HG02943 (cell line): Measurements from ENCODE around the gene CCDC51.

Experiments used
- ATAC-seq: cut with Tn5 transposase; IDR thresholded peaks from one replicate; pipeline ENCODE4 v1.9.1; 2021; ENCODE audit warnings: mild to moderate bottlenecking, low read depth, moderate library complexity; ENCODE audit not compliant: unreplicated experiment

CCDC51 gene

DNA sequence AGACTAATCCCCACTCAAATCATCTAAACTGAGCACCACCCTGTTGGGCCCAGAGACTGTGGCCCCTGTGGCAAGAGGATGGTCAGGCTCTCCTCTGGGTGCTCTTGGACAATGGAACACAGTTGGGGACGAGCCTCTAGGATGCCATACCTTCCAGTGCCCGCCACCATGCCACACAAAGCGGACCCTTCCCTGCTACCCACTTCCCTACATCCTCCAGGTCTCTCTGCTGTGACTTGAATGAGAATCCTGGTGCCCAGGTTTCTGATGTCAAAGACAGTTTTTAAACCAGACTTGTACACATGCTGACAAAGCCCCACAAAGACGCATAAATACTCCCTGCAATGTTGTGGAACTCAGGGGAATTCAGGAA, 4.7 kb downstream of the CCDC51 start:
- ATAC-seq = no peak

DNA sequence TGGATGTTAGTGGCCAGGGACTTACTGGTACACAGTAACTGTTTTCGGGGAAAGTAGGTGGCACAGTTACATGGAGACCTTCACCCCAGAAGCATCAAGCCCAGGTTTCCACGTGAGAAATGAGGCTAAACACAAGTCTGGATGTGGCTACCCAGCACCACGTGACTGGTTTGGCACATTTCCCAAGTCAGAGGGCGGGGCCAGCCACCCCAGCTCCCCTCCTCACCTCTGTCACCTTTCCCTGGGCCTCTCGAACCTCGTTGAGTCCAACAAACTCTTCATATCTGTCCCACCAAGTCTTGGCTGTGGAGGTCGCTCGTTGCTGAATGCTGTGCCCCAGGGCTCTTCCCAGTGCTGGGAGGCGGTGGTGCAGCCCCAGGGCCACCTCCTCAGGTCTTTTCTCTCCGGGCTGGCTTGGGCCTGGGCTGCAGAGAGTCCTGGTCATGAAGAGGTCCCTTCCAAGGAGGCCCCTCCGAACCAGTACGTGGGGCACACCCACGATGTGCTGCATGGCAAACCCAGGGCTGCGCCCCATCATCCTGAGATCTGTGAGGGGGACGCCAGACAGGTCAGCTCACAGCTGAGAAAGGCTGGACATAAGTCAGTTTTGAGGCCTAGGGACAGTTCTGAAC, 5.2 kb downstream of the CCDC51 start:
- no peak for ATAC-seq

DNA sequence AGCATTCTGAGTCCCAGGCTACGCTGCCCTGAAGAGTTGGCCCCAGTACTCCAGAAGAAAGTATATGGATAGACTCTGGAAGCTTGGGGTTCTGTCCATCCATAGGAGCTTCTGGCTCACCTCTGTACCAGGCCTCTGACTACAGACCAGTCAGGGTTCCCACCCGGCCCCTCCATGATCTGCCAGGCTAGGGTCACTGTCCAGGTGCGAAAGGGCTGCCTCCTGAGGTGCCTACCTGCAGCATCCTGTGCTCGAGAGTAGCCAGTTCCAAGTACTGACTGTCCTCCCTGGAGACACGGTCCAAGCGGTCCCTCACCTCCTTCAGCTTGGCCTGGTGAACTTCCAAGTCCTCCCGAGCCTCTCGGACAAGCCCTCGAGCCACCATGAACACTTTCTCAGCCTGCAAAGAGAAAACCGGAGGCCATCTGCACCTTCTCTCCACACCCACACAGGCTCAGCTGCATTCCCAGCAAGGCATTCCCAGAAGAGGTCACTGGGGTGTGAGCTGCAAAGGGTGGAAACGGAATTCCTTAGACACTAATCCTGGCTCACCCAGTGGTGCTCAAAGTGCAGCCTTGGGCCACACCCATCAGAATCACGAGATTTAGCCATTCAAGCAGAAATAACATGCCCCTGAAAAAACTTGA, 6.3 kb downstream of the CCDC51 start:
- no peak for ATAC-seq

DNA sequence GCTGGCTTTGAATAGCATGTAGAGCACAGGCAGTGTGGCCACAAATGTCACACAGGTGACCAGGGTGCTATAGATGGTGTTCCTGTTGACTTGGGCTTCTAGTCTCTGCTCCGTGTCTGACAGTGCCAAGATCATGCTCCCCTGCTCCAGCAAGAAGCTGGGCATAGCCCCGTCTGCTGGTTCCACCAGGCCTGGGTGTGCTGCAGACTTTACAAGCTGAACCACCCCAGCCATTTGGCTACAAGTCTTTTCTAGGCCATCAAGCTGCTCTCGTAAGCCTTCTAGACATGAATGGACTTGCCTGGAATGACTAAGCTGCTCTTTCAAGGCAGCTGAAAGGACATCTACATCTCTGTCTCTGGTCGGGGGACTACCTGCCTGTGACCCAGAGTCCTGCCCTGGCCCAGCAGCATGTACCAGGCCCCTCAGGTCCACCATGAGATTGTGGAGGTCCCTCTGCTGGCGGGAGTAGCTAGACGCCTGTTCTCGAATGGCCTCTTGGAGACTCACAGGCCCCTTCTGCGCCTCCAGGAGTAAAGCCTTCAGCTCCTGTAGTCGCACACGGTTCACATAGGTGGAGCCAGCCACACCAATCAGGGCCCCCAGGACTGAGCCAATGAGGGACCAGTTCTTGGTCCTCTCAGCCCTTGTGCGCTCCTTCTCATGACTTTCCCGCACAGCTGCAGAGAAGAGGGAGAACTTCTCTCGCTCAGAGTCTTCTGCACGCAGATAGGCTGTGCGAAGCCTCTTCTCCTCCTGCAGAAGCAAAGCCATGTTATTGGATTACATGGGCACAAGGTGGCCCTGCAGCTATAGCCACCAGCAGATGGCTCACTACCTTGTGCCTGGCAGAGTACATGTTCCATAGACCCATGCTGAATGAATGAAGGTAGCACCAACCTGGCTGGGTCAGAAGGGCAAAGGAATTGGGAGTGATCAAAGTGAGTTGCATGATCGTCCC, 7.2 kb downstream of the CCDC51 start:
- ATAC-seq = no peak

DNA sequence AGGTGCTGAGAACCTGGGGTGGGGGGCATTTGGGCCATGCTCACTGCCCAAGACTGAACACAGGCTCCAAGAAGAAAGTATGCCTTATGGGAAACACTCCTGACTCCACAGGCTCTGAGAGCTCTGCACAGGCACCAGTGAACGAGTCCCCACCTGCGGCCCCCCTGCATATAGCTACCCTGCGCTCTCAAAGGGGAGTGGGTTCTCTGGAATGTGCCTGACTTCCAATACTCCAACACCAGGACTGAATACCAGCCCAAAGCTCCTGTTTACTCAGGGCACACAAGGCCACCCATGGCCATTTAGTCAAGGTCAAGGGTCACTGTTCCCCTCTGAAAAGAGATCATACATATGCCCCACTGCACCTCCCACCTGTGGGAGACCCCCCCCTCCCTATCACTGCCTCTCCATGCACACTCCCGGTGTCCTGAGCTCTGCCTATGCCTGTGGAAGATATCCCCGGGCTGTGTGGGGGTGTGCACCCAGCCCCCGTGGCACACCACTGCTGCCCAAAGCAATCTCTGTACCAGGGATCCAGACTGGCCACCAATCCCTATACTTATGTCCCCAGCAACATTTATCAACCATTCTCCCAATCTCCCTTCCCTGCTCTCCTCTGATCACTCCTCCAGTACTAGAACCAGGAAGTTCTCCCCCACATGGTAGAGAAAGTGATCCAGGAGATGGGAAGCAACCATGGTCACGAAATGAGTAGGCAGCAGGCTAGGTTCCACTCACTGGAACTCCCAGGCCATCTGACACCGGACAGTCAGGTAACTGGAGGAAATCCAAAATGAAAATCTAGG, 8.5 kb downstream of the CCDC51 start:
- no peak for ATAC-seq

DNA sequence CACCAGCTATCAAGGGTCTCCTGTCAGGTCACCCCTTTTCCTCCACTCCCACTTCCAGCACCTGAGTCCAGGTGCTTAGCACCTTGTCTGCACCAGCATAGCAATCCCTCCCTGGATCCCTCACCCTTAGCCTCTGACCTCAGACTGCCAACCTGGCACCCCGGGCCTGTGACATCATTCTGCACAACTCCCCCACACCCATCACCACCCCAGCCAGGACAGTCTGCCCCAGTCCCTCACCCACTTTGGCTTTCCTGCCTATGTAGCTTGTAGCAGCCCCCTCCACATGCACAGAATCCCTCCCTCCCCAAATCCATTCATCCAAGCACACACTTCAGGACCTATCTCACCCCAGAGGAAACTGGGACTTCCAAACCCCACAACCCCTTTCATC, 9.2 kb downstream of the CCDC51 start:
- no peak for ATAC-seq

DNA sequence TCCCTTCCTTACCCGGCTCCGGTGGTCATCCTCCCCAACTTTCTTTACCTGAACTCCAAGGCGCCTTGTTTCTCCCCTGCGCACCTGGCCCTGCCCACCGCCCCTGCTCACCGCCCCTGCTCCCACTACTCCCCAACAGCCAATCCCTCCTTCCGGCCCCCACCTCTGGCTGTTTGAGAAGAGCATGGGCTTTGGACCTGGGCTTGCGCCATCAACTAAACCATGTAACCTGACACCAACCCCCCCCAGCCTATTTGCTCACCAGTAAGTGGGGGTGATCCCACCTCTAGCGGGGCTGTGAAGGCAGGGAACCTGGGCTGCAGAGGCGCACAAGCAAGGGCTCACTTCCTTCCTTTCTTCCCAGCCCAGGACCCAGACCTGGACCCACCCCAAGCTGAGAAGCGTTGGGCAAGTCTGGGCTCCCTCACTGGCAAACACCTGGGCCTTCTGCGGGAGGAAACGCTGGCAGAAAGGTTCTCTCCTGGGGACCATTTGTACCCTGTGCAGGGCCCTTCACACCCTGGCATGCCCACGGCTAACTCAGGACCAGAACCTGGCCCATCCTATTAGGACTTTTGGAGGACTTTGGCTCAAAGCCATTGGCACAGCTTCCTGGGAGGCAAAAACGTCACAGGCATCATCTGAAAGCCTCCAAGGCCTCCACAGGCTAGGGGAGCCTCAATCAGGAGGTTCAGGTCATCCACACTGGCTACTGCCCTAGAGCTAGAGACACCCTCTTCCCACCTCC, 9.8 kb downstream of the CCDC51 start, which contains the start of gene PLXNB1:
TSS of gene PLXNB1 (minus strand) at position 127 of the 748 bp plus-strand sequence. CDS start 5,475 bp downstream, outside the sequence.
- ATAC-seq = no peak

DNA sequence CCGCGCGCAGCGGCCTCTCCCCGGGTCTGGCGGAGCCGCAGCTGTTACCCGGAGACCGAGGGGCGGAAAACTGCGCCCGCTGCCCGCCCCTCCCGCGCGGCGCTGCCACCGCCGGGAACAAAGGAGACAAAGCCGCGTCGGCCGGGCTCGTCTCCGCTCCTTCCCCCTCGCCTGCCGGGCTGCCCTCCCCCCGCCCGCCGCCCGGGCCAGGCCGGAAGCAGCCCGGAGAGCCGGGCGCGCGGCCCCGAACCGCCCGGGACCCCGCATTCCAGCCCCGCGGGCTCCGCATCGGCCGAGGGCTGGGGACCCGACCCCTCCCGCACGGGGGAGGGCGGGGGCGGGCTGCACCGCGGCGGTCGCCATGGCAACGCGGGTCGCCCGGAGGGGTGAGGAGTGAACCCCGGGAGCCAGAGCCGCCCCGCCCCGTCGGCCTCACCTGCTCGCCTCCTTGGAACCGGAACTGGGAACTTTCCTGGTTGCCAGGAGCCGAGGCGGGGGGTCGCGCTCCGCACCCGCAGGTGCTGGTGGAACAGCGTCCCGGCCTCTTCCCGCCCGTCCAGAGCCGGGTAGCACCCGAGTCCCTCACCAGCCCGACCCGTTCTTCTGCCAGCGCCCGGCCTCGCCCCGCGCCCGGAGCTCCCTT, 10.5 kb downstream of the CCDC51 start:
- no peak for ATAC-seq

DNA sequence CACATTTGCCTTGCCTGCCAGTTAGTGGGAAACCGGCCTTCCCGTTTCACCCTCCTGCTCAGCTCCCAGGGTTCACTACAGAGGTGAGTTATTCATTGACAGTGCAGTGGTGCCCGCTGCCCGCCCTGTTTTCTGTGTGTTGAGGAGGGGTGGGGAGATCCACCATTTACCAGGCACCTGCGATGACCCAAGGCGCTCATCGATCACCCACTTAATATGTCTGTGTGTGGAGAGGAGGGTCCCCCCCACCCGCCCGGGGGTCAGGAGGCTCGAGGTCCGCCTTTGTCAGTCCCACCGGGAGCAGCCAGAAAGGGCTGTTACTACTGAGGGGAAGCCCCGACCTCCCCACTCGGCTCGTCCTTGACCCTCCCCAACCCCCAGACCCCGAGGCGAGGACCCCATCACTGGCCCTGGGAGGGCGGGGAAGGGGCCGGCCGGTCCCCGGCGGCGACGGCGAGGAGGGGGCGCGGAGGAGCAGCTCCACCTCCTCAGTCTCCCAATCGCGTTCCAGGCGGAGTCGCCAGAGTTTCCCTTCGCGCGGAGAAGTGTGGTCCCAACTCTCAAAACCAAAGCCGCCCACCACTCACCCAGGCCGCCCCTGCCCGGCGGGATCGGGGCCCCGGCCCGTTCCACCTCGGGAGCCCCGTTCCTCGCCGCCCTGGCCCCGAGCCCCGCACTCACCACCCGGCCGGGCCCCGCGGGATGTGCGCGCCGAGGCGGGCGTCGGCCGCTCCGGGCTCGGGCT, 11.2 kb downstream of the CCDC51 start:
- ATAC-seq = no peak

DNA sequence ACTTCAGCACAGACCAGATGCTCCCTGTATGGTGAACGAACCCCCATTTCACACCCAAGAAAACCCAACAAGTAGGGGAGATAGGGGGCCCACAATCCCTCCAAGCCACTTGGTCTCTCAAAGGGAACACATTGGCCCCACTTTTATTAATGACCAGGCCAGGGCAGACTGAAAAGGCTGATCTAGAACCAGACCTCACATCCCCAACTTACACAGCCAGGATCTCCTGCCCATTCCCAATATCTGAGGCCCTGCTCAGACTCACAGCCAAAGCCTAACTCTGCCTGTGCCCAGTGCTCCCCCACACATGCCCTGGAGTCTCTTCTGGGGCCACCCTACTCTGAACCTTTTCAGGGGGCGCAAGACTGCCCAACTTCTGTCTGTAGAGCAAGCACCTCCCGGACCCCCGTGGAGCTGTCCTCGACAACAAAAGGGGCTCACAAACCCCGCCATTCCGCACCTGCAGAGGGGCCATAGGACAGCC, 11.8 kb downstream of the CCDC51 start:
- no peak for ATAC-seq

DNA sequence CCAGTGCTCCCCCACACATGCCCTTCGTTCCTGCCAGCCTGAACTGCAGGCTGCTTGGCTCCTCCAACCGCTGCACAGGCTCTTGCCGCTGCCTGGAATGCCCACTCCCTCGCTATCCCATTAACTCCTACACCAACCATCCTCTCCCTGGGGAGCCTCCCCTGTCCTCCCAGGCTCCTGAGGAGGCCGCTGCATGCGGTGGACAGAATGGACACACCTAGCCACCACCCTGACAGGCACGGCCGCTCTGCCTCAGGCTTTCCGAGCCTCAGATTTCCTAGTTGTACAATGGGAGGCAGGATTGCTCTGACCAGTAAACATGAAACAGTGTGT, 12.3 kb downstream of the CCDC51 start:
- no peak for ATAC-seq

DNA sequence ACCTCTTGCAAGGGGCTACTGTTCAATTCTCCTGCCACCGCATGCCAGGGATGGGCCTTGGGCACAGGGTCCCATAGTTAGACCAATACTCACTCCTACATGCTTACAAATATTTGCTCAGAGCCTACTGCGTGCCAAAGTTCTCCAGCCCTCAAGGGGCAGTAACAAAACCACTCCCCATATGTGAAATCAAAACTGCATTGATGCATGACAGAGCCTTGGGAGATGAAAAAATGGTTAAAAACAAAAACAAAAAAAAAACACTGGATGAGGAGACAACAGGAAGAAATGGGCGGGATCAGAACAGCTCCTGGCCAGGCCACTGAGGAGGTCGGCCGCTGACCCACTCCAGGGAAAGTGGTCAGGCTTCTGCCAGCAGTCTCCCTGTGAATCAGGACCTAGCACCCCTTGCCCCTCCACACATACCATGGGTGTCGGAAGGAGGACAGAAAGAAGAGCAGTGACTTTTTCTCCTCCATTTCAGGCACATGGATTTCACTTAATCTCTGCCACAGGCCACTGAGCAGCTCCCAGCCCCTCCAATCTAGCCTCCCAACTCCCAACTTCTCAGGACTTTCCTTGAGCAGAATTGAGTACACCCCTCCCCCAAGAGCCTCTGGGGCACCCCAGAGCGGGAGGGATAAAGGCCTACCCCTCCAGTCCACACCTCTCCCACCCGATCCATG, 12.8 kb downstream of the CCDC51 start:
- ATAC-seq = no peak

DNA sequence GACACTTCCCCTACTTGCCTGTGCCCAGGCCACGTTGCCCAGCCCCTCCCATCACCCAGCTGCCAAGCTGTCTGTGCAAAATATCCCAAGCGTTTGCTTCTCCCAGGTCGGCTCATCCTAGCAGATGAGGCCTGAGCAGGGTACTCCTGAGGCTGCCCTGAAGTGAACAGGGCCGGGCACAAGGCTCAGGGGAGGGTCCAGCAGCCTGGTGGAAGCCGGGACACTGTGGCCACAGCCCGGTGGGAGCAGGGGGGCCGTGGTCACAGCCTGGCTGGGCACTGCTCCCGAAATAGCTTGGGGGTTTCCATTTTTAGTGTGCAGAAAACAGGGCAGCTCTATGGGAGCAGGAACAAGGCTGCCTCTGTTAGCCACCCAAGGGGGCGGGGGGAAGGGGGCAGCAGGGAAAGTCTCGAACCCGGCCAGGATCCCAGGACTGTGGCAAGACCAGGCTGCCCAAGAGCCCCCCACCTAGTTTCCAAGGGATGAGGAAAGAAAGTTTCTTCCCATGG, 13.5 kb downstream of the CCDC51 start:
- no peak for ATAC-seq

DNA sequence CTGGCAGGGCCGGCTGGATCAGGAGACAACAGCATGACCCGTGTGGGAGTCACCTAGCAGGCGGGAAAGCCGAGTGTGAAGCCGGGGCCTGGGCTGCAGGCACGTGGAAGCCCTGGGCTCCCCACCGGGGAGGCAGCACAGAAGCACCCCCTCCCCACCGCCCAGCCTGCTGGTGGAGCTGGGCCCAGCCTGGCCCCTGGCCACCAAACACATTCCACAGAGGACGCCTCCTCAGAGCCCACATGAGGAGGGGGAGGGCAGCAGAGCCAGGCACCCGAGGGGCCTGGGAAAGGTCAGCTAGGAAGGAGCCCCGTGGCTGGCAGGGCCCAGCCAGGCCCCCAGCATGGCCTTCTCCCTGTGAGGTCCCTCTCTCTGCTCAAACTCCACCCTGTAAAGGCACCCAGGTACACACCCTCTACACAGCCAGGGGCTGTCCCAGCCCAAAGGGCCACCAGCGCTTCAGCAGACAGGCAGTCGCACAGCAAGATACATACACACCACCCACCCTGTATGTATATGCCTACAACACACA, 14.6 kb downstream of the CCDC51 start:
- ATAC-seq = no peak

DNA sequence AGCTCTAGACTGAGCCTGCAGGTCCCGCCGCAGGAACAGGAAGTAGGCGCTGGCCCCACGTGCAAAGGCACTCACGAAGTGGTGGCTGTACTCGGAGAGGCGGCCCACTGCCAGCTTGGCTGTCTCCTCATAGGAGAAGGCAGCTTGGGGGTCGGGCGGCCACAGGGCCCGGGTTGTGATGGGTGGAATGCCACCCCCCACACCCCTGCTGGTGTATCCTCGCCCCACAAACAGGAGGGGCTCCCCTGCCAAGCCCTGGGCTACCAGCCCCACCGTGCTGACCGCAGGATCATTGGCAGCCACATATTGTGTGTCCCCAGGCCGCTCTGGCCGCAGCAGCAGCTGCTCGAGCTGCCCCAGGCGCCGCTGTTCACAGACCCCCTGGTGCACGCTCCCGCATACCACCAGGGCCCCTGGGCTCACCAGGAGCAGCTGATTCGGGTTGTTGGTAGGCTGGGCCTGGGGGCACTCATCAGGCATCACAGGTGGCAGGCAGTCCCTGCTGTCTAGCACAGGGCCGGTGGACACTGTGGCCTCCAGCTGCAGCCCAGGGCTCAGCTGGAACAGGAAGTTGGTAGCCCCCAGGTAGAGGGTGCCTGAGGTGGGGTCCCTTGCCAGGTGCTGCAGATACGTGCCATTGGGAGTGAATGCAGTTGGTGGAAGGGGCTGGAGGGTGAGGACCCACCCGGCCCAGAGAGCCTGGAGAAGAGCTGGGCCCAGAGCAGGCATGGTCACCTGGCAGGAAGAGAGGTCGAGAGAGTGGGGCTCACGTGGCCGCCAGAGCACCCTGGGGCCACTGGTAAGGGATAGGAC, 15.8 kb downstream of the CCDC51 start:
- no peak for ATAC-seq

DNA sequence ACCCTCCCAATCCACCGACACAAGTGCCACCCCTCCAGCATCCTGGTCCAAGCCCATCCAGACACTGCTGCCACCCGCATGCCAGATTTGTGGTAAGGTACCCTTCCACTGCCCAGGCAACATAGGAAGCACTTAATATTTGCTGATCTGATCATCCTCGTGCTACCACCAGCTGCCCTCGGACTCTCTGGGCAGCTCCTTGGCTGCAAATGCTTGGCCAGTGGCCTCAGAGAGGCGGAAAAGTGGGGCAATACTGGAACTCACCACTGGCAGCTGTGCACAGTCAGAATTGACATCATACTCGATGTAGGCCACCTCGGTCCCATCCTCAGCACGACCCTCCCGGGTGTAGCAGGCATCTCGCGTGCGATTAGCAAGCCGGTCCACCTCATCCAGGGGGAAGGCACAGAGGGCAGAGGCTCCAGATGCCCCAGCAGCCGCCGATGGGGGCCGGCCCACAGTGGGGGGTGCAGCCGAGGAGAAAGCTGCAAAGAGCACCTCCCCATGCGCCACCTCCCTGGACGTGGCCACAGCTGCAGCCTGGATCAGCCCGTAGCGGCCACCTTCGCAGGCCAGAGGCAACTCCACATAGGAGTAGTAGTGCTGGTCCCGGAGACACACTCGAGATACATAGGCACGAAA, 16.6 kb downstream of the CCDC51 start:
- ATAC-seq = no peak
